ENCODE results near the gene TMEM185B. TPM values are rescaled to one million over a fixed set of nuclear protein-coding genes. Genes with fewer than 3 reads are reported as not detected.

The TMEM185B gene
- total and polyA plus RNA-seq, 2 donors (not counting 3 experiments of a cell fraction or from before 2014, with no cell fraction given) = 29.9 to 31.8 TPM

- Histone ChIP-seq H3K27me3 (ENCODE audit: control insufficient read depth in 2 of 2, insufficient read depth in 2 of 2, low read length in 2 of 2) (no peaks in the 10 kb centered on the region), H3K4me2 (ENCODE audit: insufficient read depth, low read length) (no peak overlapping the region), H3K9ac (replicated peaks; ENCODE audit: extremely low read depth, insufficient read depth, low read length) (no peak overlapping the region), H3K4me1 (ENCODE audit: control insufficient read depth, extremely low read depth, insufficient read depth, low read length) (peaks cover 17% of the 10 kb centered on the region), H3K36me3 (ENCODE audit: control insufficient read depth in 2 of 2, extremely low read depth in 1 of 2, insufficient read depth in 2 of 2, low read length in 2 of 2) (peaks cover 0 to 5% of the 10 kb centered on the region in 2 experiments), H3K27ac (ENCODE audit: insufficient read depth, low read depth, low read length) (no peak overlapping the region), H2AFZ (ENCODE audit: low read depth, low read length) (no peak overlapping the region), H3K79me2 (ENCODE audit: control insufficient read depth, insufficient read depth, low read length) (peaks cover 11% of the 10 kb centered on the region), H4K20me1 (replicated peaks; ENCODE audit: control insufficient read depth, extremely low read depth, insufficient read depth, low read length) (no peaks in the 10 kb centered on the region), H3K4me3 (replicated peaks in 1 of 3; ENCODE audit: insufficient read depth in 1 of 3, low read depth in 1 of 3, low read length in 3 of 3) (no peak overlapping the region), H3K9me3 (replicated peaks; ENCODE audit: control insufficient read depth, insufficient read depth, low read length) (no peaks in the 10 kb centered on the region), H3K9me1 (replicated peaks; ENCODE audit: control insufficient read depth, extremely low read depth, insufficient read depth, low read length) (no peaks in the 10 kb centered on the region)
- DNase-seq (ENCODE audit: low read depth, low spot score) (no peak), FAIRE-seq (no peak)
- CTCF ChIA-PET = interaction anchor here (0.7 to 1.3 kb wide), 4 partner anchors 9 to 45 kb away, joined by 3 to 4 read pairs (median 4); no protein-coding TSS in a partner anchor
- BruUV-seq (replicated peaks) = no TSS peak
- intact Hi-C loops (cut with micrococcal nuclease) (loop anchor here (5.0 kb wide), 2 partner anchors 48 to 73 kb away; no protein-coding TSS in a partner anchor), dilution Hi-C loops (cut with MboI; ENCODE audit: extremely low pct_ligation_motif_present, low sequenced_read_pairs) (no loop called here)
- TF ChIP-seq GATA2 (IDR thresholded peaks at IDR 0.05; ENCODE audit: insufficient read depth, insufficient read length, low read depth, low read length) (no peak), MYC (IDR thresholded peaks at IDR 0.05; ENCODE audit: low read depth, low read length) (no peak), MAX (IDR thresholded peaks at IDR 0.05; ENCODE audit: insufficient read depth, insufficient read length) (no peak), POLR2A (IDR thresholded peaks at IDR 0.05; ENCODE audit: low read depth, low read length) (no peak), EZH2 (IDR thresholded peaks at IDR 0.05; ENCODE audit: borderline replicate concordance, low read depth, low read length, severe bottlenecking) (no peak), POLR2AphosphoS5 (IDR thresholded peaks at IDR 0.05; ENCODE audit: insufficient read depth, low read depth, low read length) (no peak), JUN (IDR thresholded peaks at IDR 0.05; ENCODE audit: borderline replicate concordance, insufficient read depth, insufficient read length, low read depth) (no peak), FOS (IDR thresholded peaks at IDR 0.05; ENCODE audit: borderline replicate concordance, insufficient read depth, low read length) (no peak)
- TF ChIP-seq, protein P1, sequence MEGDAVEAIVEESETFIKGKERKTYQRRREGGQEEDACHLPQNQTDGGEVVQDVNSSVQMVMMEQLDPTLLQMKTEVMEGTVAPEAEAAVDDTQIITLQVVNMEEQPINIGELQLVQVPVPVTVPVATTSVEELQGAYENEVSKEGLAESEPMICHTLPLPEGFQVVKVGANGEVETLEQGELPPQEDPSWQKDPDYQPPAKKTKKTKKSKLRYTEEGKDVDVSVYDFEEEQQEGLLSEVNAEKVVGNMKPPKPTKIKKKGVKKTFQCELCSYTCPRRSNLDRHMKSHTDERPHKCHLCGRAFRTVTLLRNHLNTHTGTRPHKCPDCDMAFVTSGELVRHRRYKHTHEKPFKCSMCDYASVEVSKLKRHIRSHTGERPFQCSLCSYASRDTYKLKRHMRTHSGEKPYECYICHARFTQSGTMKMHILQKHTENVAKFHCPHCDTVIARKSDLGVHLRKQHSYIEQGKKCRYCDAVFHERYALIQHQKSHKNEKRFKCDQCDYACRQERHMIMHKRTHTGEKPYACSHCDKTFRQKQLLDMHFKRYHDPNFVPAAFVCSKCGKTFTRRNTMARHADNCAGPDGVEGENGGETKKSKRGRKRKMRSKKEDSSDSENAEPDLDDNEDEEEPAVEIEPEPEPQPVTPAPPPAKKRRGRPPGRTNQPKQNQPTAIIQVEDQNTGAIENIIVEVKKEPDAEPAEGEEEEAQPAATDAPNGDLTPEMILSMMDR (IDR thresholded peaks at IDR 0.05; ENCODE audit: extremely low read depth in 1 of 2, insufficient read depth in 1 of 2, low read depth in 1 of 2, low read length in 2 of 2) = no peak
- POLR2A ChIA-PET = interaction anchor here (0.7 kb wide), 1 partner anchor 333 kb away, joined by 3 read pairs; no protein-coding TSS in a partner anchor
Measured at GRCh38 chr2:120219766-120220165, 3.4 kb downstream of the TMEM185B start.
